ENCODE measurements around the gene OR10AD1.

The OR10AD1 gene

DNA sequence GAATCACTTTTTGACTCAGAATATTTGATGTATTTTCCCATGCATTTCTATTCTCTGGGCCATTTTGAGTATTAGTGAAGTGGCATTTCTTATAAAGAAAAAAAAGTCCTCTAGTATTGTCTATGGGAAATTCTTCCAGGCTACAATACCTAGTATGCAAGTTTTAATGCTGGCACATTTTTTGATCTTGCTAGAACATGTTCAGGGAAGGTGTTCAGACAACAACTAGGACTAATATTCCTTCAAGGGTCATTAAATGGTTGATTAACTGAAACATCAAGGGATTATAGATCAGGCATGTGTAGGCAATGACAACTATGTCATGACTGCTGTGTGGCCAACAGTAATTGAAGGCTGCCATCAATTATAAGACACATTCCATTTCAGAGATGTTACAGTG lies 12.0 kb downstream of the OR10AD1 start:
- no peak for DNase-seq (ENCODE audit: low spot score)

DNA sequence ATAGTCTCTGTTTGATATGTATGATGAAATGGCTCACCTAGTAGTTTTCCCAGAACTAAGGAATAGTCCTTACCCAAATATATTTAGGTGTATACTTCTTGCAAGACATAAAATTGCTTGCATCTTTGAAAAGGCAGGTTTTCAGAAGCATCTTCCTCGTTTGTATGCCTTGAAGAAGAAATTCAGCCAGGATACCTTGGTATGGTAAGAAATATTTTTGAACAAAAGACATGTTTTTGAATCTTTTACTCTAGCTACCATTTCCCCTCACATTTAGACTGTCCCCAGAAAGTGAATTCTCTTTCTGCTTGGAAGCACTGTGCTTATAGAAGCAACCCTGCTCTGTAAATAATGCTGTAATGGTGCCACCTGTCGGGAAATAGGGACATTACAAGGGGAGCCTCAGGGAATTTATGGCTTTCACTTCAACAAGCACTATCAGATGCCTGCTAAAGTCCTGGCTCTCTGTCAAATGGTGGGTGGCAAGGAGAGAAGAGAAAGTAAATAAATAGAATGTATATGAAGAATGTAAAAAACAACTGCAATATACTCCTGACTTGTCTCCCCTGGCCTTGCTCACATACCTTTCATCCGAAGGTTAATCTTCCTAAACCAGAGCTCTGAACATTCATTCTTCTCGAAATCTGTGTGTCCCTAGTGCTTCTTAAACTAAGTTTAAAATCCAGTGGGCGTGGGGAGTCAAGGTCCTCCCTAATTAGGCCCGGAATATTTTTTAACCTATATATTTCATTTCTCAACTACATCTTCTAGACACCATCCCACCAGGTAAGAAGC lies 13.6 kb downstream of the OR10AD1 start:
- peak; percentile 70 for DNase-seq (ENCODE audit: low spot score)

DNA sequence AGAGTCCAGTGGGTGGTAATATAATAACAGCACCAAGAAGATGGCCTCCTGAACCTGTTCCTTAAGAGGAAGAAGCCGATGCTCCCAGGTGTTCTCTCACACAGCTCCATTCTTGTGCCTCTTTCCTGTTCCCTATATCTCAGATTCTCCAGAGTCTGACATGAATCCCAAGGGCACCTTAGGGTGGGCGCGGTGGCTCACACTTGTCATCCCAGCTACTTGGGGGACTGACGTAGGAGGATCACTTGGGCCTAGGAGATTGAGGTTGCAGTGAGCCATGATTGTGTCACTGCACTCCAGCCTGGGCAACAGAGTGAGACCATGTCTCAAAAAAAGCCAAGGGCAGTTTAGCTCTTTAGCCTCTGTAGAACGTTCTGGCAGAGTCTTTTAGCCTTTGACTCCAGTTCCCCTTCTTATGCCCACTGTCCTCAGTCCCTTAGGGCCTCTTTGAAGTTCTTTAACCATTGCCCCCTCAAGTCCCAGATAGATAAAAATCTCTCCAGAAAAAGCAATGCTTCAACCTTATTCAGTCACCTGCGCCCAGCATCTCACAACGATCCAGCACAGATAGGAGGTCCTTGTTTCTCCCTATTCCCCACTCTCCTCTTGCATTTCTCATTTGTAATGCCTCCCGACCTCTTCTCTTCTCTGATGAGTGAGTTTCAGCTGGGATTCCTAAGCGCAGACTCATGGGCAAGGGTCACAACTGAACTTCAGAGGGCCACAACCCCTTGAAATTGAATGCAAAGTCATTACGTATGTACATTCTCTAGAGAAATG lies 15.0 kb downstream of the OR10AD1 start:
- no peak for DNase-seq (ENCODE audit: low spot score)

DNA sequence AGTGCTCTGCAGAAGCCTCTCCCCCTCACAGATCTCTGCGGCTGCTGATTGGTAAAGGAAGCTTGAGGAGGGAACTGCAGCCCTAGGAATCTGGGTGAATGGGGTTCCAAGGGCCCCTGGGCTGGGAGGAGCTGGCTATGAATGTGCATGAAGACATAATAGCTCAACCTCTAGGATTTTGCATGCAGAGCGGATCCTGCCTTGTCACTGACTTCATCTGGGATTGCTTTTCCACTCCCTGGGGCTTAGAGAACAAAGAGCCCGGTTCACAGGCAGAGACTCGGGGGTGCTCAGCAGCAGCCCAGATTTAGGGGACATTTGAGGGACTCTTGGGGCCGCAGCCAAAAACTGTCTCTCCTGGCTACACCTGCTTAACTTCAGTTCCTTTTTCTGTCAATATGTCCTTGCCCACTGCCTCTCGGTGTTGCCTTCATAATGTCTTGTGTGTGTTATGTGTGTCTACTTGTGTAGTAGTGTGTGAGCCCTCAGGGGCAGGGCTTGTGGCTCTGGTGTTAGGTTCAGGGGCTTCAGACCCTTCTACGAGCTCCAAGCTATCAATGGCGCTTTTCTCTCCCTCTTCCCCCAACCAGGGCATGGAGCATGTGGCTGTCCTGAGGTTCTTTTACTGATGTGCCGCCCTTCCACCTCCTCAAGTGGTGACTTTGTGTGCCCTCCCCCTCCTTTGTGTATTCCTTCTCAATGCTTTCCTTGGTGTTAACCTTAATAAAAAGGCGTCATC lies 17.7 kb downstream of the OR10AD1 start:
- DNase-seq (ENCODE audit: low spot score), result no peak

DNA sequence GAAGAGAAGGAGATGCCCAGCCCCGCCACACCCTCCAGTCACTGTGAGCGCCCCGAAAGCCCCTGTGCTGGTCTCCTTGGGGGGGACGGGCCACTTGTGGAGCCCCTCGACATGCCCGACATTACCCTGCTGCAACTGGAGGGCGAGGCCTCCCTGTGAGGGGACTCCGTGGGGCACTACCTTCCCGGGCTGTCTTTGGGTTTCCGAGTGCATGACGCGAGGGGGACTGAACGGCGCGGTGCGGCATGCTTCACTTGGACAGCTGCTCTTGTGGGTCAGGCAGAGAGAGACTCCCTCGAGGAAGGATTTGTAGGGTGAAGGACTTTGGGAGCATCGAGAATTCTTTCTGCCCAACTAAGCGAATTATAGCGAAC lies 18.6 kb downstream of the OR10AD1 start:
- DNase-seq (ENCODE audit: low spot score), result no peak

DNA sequence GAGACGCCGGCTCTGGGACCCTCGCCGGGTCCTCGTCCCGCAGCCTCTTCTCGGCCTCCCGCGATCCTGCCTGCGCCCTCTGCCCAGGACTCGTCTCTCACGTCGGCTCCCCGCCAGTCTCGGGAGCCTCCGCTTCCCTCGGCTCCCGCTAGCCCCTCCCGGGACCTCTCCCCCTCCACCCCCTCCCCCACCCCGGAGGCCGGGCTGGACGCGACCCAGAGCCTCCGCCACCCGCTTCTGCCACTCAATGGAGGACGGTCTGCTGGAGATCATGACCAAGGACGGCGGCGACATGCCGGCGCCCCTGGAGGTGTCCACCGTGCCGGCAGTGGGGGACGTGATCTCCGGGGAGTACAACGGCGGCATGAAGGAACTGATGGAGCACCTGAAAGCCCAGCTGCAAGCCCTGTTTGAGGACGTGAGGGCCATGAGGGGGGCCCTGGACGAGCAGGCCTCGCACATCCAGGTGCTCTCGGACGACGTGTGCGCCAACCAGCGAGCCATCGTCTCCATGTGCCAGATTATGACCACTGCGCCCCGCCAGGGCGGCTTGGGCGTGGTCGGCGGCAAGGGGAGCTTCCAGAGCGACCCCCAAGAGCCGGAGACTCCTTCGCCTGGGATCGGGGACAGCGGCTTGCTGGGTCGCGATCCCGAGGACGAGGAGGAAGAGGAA lies 19.1 kb downstream of the OR10AD1 start:
- DNase-seq (ENCODE audit: low spot score), result no peak

DNA sequence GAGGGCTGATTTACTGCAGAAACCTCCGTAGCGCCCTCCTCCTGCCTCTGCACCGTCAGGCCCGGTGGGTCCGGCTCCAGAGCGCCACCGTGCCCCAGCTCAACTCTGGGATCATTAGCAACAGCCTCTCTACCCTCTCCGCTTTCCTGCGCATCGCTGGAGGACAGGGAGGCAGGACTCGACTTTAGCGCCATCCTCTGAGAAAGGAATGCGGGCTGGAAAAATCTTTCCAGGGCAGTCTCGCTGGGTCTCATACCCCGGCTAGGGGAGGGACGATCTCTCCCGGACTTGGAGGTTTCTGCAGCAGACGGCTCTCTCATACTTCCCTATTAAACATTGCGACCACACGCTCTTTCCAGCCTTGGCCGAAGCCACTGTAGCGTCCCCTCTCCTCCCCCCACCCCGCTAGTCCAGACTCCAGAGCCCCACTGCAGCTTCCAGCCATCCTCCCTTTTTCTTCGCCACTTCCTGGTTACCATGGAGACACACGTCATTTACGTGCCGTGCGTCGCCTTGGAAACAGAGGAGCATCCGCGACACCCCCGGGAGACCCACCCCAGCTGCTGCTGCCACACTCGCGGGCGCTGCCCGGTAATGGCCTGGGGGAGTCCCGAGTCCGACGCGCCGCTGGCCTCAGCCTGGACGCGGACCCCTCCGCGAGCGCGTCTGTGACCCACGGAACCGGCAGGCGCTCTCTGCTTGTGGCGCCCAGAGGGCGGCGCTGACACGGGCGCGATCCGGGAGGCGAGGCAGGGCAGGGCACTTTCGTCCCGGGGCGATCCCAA lies 19.8 kb downstream of the OR10AD1 start, which contains the start of gene CCDC184:
TSS of gene CCDC184 (plus strand) at position 554 of the 785 bp plus-strand sequence. CDS start 479 bp downstream, outside the sequence.
- DNase-seq (ENCODE audit: low spot score), result peak; percentile 84

DNA sequence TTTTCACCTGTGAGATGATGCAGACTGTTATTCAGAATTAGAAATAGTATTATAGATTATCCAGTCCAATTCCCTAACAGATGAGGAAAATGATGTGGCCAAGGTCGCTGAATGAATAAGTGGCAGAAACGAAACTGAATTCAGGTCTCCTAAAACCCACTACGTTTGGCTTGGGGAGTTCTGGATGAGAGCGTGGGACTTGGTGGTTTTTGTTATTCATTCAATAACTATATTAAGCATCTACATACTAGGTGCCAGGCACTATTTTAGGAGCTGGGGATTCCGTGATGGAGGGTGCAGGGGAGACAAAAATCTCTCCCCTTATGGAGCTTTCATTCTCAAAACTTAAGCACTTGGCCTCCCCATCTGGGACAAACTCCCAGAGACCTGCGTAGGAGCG lies 20.5 kb downstream of the OR10AD1 start:
- DNase-seq (ENCODE audit: low spot score), result no peak

DNA sequence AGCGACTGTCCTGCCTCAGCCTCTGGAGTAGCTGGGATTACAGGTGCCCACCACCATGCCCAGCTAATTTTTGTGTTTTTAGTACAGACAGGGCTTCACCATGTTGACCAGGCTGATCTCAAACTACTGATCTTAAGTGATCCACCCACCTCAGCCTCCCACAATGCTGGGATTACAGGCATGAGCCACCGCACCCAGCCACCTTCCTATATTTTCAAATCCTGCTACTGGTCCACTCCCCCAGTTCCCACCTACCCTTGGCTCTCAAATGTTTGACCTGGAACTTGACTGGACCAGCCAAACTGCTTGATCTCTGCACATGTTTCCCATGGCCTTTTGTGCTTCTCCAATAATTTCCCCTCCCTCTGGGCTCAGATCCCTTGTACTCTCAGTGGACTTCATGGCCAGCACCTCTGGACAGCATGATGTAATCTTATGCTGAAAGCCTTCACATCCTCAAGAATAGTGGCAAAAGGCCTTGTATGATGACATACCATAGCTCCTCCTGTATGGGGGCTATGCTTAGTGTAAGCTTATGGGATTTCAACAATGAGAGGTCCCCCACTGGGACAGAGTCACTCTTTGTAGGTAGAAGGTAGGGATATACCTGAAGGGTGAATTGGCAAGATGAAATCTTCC lies 22.1 kb downstream of the OR10AD1 start:
- no peak for DNase-seq (ENCODE audit: low spot score)

DNA sequence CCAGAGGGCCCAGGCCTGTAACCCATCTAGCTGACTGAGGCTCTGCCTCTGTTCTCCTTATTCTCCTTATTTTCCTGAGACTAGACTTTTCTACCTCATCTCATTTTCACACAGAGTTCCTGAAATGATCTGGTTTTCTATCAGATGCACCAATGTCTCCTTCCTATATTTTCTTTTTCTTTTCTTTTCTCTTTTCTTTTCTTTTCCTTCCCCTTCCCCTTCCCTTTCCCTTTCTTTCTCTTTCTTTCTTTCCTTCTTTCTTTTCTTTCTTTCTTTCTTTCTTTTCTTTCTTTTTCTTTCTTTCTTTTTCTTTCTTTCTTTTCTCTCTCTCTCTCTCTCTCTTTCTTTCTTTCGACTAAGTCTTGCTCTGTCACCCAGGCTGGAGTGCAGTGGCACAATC lies 22.7 kb downstream of the OR10AD1 start:
- no peak for DNase-seq (ENCODE audit: low spot score)

DNA sequence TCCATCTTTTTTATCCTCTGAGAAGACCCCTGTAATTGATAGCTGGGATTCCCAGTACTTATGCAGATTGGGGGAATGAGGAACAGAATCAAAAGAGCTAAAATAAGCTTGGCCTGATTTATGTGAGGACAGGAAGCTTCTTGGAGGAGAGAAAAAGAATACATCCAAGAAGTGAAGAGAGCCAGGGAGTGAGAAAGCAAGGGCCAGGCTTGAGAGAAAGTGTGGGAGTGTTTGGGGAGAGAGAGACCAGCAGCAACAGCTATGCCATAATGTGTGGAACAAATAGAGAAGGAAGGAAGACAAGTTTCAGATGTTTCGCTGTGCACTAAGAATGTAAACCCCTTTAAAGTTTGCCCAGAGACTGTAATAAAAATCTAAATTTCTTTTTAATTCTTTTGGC lies 23.6 kb downstream of the OR10AD1 start:
- no peak for DNase-seq (ENCODE audit: low spot score)

DNA sequence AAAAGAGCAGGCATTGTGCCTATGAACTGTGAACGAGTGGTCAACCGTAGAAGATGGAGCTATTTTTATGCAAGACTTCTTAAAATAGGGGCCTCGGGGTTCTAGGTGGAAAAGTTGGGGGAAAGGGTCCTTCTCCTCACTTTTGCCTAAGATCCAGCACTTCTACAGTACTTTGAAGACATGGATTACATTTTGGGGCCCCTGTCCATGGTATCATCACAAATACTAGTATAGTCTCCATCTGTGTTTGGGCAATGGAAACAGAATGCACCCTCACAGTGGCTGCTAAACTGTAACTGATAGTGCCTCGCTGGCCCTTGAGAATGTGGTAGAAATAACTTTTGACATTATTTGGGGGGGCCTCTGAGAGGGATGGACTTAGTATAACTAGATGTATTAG lies 25.1 kb downstream of the OR10AD1 start:
- no peak for DNase-seq (ENCODE audit: low spot score)

DNA sequence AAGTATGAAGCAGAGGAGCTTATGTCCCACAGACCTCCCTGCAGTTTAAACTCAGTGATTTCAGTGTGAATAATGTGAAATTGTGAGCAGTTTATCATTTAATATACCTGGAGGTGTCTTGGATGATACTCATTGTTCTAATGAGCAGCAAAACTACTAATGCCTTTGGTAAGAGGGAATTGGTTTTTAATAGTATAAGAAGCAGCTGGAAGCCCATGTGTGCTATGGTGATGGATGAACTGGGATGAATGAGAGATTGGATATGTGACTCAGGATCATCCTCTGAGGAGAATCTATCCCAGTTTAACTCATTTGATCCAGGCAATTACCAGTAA lies 26.7 kb downstream of the OR10AD1 start:
- DNase-seq (ENCODE audit: low spot score), result no peak

DNA sequence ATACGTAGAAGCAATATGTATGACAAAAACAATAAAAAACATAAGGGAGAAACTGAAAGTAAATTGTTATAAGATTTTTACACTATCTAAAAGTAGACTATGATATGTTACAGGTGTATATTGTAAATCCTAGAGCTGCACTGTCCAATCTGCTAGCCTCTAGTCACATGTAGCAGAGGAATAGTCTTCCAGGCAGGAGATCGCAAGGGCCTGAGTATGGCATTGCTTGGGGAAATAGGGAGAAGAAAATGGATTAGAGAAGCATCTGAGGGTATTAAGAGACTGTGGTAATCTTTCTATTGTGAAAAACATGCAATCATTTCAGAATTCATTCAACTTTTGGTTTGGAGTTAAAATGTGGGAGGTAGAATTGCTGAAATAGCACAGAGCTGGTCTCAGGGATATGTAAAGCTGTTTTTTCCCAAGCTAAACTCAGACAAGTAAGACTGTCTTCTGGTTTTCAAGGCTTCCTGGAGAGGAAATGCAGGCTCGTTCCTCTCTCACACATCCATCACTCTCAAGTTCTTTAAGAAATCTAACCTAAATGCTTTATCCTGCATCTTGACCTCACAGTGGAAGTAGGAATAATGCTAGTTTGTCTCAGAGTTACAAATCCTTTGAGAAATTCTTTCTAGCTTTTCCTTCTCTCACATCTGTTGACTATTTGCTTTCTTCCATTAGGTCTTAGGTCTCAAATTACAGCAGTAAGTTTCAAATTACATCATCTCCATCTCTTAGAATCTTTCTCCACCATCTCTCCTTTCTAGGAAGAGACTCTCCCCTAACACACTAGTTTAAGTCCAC lies 27.3 kb downstream of the OR10AD1 start:
- DNase-seq (ENCODE audit: low spot score), result peak; percentile 33

DNA sequence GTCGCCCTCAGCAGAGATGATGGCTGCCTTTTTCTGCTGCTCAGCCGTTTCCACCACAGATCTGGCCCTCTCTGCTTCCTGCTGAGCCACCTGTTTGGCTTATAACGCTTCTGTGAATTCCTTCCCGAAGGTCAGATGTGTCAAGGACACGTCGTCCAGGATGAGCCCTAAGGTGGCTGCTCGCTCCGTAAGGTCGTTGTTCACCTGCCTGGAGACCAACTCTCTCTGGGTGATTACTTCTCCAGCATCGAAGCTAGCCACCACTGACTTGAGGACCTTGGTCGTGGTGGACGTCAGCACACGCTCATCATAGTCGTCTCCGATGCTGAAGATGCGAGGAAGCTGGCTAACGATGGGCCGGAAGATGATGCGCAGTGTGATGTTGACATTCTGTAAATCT lies 34.1 kb downstream of the OR10AD1 start:
- no peak for DNase-seq (ENCODE audit: low spot score)

DNA sequence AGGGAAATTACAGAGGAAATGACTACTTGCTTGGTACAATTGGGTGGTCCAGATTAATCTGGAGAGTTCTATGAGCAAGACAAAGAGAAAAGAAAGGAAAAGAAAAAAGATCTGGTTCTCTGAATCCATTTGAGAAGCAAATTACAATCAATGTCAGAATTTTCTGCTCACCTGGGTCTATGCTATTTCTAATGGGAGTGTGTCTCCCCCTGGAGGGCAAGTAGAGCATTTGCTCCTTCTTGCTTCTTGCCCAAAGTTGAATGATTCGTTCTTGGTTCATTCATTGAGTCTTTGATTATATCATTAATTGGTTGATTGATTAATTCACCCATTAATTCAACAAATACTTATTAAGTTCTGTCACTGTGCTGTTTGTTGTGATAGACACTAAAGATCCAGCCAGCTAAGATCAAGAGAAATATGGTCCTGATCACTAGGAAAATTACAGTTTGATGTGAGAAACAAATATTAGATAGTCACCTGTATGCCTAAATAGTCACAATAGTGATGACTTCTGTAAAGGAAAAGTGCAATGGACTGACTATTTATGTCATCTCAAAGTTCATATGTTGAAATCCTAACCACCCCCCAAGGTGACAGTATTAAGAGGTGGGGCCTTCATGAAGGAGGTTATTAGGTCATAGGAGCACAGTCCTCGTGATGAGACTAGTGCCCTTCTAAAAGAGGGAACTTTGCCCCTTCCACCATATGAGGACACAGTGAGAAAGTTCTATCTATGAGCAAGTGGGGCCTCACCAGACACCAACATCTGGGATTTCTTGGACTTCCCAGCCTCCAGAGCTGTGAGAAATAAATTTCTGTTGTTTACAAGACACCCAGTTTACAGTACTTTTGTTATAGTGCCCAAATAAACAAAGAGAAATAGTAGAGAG lies 37.8 kb downstream of the OR10AD1 start:
- DNase-seq (ENCODE audit: low spot score), result peak; percentile 63

DNA sequence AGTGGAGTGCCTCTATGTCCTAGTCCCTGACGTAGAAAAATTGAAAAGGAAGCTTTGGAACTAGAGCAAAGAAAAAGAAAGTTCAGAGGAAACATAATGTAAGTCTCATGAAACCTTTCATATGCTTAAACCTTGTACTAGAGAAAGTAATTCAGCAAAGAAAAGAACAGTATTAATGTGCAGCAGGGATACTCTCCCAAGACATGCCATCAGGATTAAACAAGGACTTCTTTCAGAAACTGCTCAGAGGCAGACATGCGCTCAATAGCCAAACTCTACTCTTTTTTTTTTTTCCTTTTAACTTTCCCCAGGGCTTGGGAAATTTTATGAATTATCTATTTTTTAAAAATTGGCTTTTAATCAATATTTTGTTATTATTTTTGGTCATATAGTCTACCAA lies 38.6 kb downstream of the OR10AD1 start:
- no peak for DNase-seq (ENCODE audit: low spot score)

DNA sequence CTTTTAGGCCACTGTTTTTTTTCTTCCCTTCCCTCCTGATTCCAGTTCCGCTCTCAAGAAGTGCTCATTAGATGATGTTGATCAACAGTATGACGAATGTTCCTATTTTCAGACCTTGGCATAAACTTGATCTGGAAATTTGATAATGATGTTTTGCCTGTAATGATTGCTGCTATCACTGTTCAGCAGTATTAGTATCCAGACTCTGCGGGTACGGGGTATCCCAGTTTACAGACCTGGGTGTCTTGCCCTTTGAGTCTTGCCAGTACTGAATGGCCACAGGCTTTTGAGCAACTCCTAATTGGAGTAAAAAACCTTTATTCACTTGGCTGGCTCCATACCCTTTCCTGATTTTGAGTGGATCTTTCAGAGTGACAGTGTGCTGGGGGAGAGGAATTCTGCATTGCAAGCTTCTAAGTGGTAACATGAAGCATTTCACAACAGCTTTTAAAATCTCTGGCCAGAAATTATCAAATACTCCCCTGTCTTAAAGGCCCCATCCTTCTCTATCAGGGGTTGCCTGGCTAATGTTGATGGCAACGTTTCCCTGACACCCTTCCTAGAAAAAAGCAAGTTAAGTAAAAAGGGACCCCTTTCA lies 39.8 kb downstream of the OR10AD1 start:
- DNase-seq (ENCODE audit: low spot score), result no peak

DNA sequence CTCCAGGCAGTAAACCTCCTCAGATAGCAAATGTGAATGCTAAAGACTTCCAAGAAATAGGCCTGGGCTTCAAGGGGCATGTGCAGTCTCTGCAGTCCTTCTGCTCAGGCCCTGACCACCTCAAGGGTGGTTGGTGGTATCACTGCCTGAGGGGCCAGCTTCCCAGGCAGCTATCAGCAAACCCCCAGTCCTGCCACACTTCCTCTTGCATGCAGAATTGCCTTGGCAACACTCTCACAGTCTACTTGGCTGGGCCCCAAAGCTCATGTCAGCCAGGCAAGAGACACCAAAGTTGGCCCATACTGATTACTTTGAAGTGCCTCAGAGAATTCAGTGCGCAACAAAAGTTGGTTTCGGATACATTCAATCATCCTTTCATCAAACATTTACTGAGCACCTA lies 42.3 kb downstream of the OR10AD1 start:
- no peak for DNase-seq (ENCODE audit: low spot score)
